ENCODE results near the gene TBC1D10B.
A peak's percentile ranks its signal among the peaks of the same experiment; 100 is the strongest.

TBC1D10B gene

GRCh38 chr16:30356401-30357084 lies 13.8 kb downstream of the TBC1D10B start:
- no peak for TF ChIP-seq CTCF (conservative IDR thresholded peaks at IDR 0.05; ENCODE audit: low read length)
- DNase-seq (ENCODE audit: low read depth): peak; percentile 13
- peak overlapping the region; percentile 95; the same call in 1 of the 2 replicates for H3K4me3 ChIP-seq (ENCODE audit: low read length)

GRCh38 chr16:30355954-30356308 lies 14.4 kb downstream of the TBC1D10B start:
- H3K4me3 ChIP-seq (ENCODE audit: low read length): peak overlapping the region; percentile 95
- no peak for TF ChIP-seq CTCF (conservative IDR thresholded peaks at IDR 0.05; ENCODE audit: low read length)
- DNase-seq (ENCODE audit: low read depth): no peak

- peak within 1 kb of the TSS; percentile 95 for H3K4me3 ChIP-seq (ENCODE audit: low read length)
- peak; percentile 23 for TF ChIP-seq CTCF (conservative IDR thresholded peaks at IDR 0.05; ENCODE audit: low read length)
- peak; percentile 100 for DNase-seq (ENCODE audit: low read depth)
Measured at GRCh38 chr16:30355144-30355953, 14.9 kb downstream of the TBC1D10B start, which contains the start of gene CD2BP2. Gene CD2BP2, minus strand, starts transcription at chr16:30355308. Its CDS starts 627 bp downstream, at chr16:30354681.

GRCh38 chr16:30354423-30355143 lies 15.7 kb downstream of the TBC1D10B start:
- no peak for DNase-seq (ENCODE audit: low read depth)
- peak overlapping the region; percentile 95 for H3K4me3 ChIP-seq (ENCODE audit: low read length)
- TF ChIP-seq CTCF (conservative IDR thresholded peaks at IDR 0.05; ENCODE audit: low read length): no peak

GRCh38 chr16:30353438-30354129 lies 16.7 kb downstream of the TBC1D10B start:
- TF ChIP-seq CTCF (conservative IDR thresholded peaks at IDR 0.05; ENCODE audit: low read length): no peak
- DNase-seq (ENCODE audit: low read depth): no peak
- H3K4me3 ChIP-seq (ENCODE audit: low read length): peak overlapping the region; percentile 95

GRCh38 chr16:30352488-30353401 lies 17.5 kb downstream of the TBC1D10B start:
- H3K4me3 ChIP-seq (ENCODE audit: low read length): no peak overlapping the region
- DNase-seq (ENCODE audit: low read depth): no peak
- TF ChIP-seq CTCF (conservative IDR thresholded peaks at IDR 0.05; ENCODE audit: low read length): no peak

Data from AG10803 (cell line).